ENCODE data around the gene BCL7C.

BCL7C gene

GRCh38 chr16:30922960-30923535 is 29.2 kb upstream of the BCL7C start:
- peak; percentile 96 for DNase-seq (ENCODE audit: low spot score)

- peak; percentile 94 for DNase-seq (ENCODE audit: low spot score)
Observed at GRCh38 chr16:30922420-30922959, 28.6 kb upstream of the BCL7C start.

- DNase-seq (ENCODE audit: low spot score) = peak; percentile 84
Observed at GRCh38 chr16:30921748-30922419, 28.0 kb upstream of the BCL7C start.

- DNase-seq (ENCODE audit: low spot score) = no peak
Observed at GRCh38 chr16:30921459-30921747, 27.5 kb upstream of the BCL7C start.

GRCh38 chr16:30920891-30921290 is 27.0 kb upstream of the BCL7C start:
- no peak for DNase-seq (ENCODE audit: low spot score)

GRCh38 chr16:30918614-30919013 is 24.7 kb upstream of the BCL7C start:
- DNase-seq (ENCODE audit: low spot score) = no peak

- no peak for DNase-seq (ENCODE audit: low spot score)
Observed at GRCh38 chr16:30914830-30915229, 21.0 kb upstream of the BCL7C start.

GRCh38 chr16:30912794-30913412 is 19.0 kb upstream of the BCL7C start:
- DNase-seq (ENCODE audit: low spot score) = no peak

- DNase-seq (ENCODE audit: low spot score) = no peak
Observed at GRCh38 chr16:30910427-30911029, 16.7 kb upstream of the BCL7C start.

- DNase-seq (ENCODE audit: low spot score) = no peak
Observed at GRCh38 chr16:30907064-30907463, 13.2 kb upstream of the BCL7C start.

- DNase-seq (ENCODE audit: low spot score) = no peak
Observed at GRCh38 chr16:30904114-30904780, 10.4 kb upstream of the BCL7C start.

GRCh38 chr16:30903596-30903995 is 9.7 kb upstream of the BCL7C start:
- DNase-seq (ENCODE audit: low spot score) = no peak

GRCh38 chr16:30903002-30903401 is 9.1 kb upstream of the BCL7C start:
- DNase-seq (ENCODE audit: low spot score) = no peak

GRCh38 chr16:30902029-30902972 is 8.4 kb upstream of the BCL7C start:
- peak; percentile 95 for DNase-seq (ENCODE audit: low spot score)

GRCh38 chr16:30901201-30902028 is 7.5 kb upstream of the BCL7C start:
- DNase-seq (ENCODE audit: low spot score) = no peak

- no peak for DNase-seq (ENCODE audit: low spot score)
Observed at GRCh38 chr16:30900588-30900987, 6.7 kb upstream of the BCL7C start.

GRCh38 chr16:30899794-30900193 is 5.9 kb upstream of the BCL7C start:
- no peak for DNase-seq (ENCODE audit: low spot score)

- DNase-seq (ENCODE audit: low spot score) = peak; percentile 93
Observed at GRCh38 chr16:30896889-30897733, 3.2 kb upstream of the BCL7C start.

GRCh38 chr16:30896261-30896888 is 2.5 kb upstream of the BCL7C start, which contains the start of gene CTF1:
TSS of gene CTF1 (plus strand) at chr16:30896614. CDS start at chr16:30896644, 30 bp downstream.
- DNase-seq (ENCODE audit: low spot score) = peak; percentile 89
